ENCODE data around the gene SAFB2. TPM values are rescaled to one million over a fixed set of nuclear protein-coding genes. Genes with fewer than 3 reads are reported as not detected.

The SAFB2 gene
- polyA plus RNA-seq, 1 of the 3 experiments (the other 2 are of a cell fraction): 37.7 TPM

DNA sequence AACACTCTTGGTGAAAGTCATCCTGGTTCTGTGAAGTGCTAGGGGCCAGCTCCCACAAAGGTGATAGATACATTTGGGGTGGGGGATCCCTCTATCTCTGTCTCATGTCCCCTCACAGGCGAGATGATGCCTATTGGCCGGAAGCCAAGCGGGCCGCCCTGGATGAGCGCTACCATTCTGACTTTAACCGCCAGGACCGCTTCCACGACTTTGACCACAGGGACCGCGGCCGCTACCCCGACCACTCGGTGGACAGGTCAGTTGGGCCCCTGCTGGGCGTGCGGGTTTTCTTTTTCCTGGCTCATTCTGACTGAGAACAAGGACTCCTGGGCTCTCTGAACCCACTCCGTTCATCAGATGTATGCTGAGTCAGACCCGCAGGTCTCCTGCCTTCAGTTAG, 41.3 kb upstream of the SAFB2 start:
- TF ChIP-seq, protein P1, sequence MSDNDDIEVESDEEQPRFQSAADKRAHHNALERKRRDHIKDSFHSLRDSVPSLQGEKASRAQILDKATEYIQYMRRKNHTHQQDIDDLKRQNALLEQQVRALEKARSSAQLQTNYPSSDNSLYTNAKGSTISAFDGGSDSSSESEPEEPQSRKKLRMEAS (IDR thresholded peaks at IDR 0.05; ENCODE audit: low read depth): no peak
- TF ChIP-seq NRF1 (IDR thresholded peaks at IDR 0.05; ENCODE audit: low read depth, low read length) (no peak), MXI1 (IDR thresholded peaks at IDR 0.05; ENCODE audit: low read depth, low read length) (no peak), CHD2 (IDR thresholded peaks at IDR 0.05; ENCODE audit: low read length, partially characterized antibody) (no peak), FOXM1 (IDR thresholded peaks at IDR 0.05; ENCODE audit: low read depth) (no peak), SIN3A (IDR thresholded peaks at IDR 0.05; ENCODE audit: borderline replicate concordance, low read depth, low read length) (no peak), TAF1 (IDR thresholded peaks at IDR 0.05; ENCODE audit: borderline replicate concordance, low read depth, low read length) (no peak), MEF2A (IDR thresholded peaks at IDR 0.05; ENCODE audit: borderline replicate concordance, low read depth) (no peak), RAD21 (IDR thresholded peaks at IDR 0.05; ENCODE audit: low read length) (no peak), SMC3 (IDR thresholded peaks at IDR 0.05; ENCODE audit: low read depth, low read length) (no peak), NFIC (IDR thresholded peaks at IDR 0.05; ENCODE audit: borderline replicate concordance) (no peak), GATA2 (CRISPR knock-in tag; IDR thresholded peaks at IDR 0.05) (no peak), POLR2AphosphoS5 (IDR thresholded peaks at IDR 0.05; ENCODE audit: low read depth, low read length) (no peak)
- TF ChIP-seq, protein P2, sequence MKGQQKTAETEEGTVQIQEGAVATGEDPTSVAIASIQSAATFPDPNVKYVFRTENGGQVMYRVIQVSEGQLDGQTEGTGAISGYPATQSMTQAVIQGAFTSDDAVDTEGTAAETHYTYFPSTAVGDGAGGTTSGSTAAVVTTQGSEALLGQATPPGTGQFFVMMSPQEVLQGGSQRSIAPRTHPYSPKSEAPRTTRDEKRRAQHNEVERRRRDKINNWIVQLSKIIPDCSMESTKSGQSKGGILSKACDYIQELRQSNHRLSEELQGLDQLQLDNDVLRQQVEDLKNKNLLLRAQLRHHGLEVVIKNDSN (IDR thresholded peaks at IDR 0.05; ENCODE audit: borderline replicate concordance, low read depth): no peak
- TF ChIP-seq, protein P3, sequence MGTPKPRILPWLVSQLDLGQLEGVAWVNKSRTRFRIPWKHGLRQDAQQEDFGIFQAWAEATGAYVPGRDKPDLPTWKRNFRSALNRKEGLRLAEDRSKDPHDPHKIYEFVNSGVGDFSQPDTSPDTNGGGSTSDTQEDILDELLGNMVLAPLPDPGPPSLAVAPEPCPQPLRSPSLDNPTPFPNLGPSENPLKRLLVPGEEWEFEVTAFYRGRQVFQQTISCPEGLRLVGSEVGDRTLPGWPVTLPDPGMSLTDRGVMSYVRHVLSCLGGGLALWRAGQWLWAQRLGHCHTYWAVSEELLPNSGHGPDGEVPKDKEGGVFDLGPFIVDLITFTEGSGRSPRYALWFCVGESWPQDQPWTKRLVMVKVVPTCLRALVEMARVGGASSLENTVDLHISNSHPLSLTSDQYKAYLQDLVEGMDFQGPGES (IDR thresholded peaks at IDR 0.05; ENCODE audit: low read depth, low read length): no peak
- TF ChIP-seq, protein P4, sequence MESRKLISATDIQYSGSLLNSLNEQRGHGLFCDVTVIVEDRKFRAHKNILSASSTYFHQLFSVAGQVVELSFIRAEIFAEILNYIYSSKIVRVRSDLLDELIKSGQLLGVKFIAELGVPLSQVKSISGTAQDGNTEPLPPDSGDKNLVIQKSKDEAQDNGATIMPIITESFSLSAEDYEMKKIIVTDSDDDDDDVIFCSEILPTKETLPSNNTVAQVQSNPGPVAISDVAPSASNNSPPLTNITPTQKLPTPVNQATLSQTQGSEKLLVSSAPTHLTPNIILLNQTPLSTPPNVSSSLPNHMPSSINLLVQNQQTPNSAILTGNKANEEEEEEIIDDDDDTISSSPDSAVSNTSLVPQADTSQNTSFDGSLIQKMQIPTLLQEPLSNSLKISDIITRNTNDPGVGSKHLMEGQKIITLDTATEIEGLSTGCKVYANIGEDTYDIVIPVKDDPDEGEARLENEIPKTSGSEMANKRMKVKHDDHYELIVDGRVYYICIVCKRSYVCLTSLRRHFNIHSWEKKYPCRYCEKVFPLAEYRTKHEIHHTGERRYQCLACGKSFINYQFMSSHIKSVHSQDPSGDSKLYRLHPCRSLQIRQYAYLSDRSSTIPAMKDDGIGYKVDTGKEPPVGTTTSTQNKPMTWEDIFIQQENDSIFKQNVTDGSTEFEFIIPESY (IDR thresholded peaks at IDR 0.05; ENCODE audit: borderline replicate concordance, low read depth): no peak
- TF ChIP-seq, protein P5, sequence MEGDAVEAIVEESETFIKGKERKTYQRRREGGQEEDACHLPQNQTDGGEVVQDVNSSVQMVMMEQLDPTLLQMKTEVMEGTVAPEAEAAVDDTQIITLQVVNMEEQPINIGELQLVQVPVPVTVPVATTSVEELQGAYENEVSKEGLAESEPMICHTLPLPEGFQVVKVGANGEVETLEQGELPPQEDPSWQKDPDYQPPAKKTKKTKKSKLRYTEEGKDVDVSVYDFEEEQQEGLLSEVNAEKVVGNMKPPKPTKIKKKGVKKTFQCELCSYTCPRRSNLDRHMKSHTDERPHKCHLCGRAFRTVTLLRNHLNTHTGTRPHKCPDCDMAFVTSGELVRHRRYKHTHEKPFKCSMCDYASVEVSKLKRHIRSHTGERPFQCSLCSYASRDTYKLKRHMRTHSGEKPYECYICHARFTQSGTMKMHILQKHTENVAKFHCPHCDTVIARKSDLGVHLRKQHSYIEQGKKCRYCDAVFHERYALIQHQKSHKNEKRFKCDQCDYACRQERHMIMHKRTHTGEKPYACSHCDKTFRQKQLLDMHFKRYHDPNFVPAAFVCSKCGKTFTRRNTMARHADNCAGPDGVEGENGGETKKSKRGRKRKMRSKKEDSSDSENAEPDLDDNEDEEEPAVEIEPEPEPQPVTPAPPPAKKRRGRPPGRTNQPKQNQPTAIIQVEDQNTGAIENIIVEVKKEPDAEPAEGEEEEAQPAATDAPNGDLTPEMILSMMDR (IDR thresholded peaks at IDR 0.05): no peak
- TF ChIP-seq, protein P6, sequence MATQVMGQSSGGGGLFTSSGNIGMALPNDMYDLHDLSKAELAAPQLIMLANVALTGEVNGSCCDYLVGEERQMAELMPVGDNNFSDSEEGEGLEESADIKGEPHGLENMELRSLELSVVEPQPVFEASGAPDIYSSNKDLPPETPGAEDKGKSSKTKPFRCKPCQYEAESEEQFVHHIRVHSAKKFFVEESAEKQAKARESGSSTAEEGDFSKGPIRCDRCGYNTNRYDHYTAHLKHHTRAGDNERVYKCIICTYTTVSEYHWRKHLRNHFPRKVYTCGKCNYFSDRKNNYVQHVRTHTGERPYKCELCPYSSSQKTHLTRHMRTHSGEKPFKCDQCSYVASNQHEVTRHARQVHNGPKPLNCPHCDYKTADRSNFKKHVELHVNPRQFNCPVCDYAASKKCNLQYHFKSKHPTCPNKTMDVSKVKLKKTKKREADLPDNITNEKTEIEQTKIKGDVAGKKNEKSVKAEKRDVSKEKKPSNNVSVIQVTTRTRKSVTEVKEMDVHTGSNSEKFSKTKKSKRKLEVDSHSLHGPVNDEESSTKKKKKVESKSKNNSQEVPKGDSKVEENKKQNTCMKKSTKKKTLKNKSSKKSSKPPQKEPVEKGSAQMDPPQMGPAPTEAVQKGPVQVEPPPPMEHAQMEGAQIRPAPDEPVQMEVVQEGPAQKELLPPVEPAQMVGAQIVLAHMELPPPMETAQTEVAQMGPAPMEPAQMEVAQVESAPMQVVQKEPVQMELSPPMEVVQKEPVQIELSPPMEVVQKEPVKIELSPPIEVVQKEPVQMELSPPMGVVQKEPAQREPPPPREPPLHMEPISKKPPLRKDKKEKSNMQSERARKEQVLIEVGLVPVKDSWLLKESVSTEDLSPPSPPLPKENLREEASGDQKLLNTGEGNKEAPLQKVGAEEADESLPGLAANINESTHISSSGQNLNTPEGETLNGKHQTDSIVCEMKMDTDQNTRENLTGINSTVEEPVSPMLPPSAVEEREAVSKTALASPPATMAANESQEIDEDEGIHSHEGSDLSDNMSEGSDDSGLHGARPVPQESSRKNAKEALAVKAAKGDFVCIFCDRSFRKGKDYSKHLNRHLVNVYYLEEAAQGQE (IDR thresholded peaks at IDR 0.05; ENCODE audit: low read depth, low read length): no peak
- 0 out of 2 replicates have a peak, but pooled peaks cover 3% of the 10 kb centered on the region for H3K79me2 ChIP-seq (ENCODE audit: insufficient read depth)
- POLR2A ChIA-PET: no interaction called here
- CTCF ChIA-PET: no interaction called here
- H3K27ac ChIP-seq (ENCODE audit: low read depth in 2 of 2, low read length in 1 of 2): no peak overlapping the region
- WGBS (ENCODE audit: low lambda C conversion rate): 98% methylated on average over 10 of the region's 17 CpGs
- H3K36me3 ChIP-seq (replicated peaks in 1 of 2; ENCODE audit: control insufficient read depth in 1 of 2, insufficient read depth in 2 of 2, low read length in 1 of 2): peaks cover 47 to 73% of the 10 kb centered on the region in 2 experiments
- DNase-seq: no peak
- no peaks in the 10 kb centered on the region for H4K20me1 ChIP-seq (ENCODE audit: insufficient read depth)
- no peak overlapping the region for H2AFZ ChIP-seq (ENCODE audit: low read depth)
- H3K9me2 ChIP-seq: no peaks in the 10 kb centered on the region
- no peaks in the 10 kb centered on the region for H3F3A ChIP-seq (replicated peaks; ENCODE audit: insufficient read depth)
- no peak overlapping the region for H3K4me3 ChIP-seq (ENCODE audit: low read depth in 2 of 2, low read length in 1 of 2)
- no peak overlapping the region for H3K4me2 ChIP-seq
- no peaks in the 10 kb centered on the region for H3K27me3 ChIP-seq (ENCODE audit: insufficient read depth)
- no peak overlapping the region for H3K9ac ChIP-seq
- no peaks in the 10 kb centered on the region for H3K9me3 ChIP-seq
- H3K4me1 ChIP-seq (ENCODE audit: control insufficient read depth in 1 of 2, insufficient read depth in 2 of 2, low read depth in 1 of 2, low read length in 1 of 2): no peaks in the 10 kb centered on the region
